Neuron (in vitro differentiated cells): ENCODE data around the gene GPD2.
"Not testable (repeated sequence)": the region's sequence is repeated elsewhere in the genome, so short reads cannot be mapped to it uniquely, and the experiment has no call there.

ENCODE experiments used
- H2AFZ ChIP-seq: one replicate; pipeline ENCODE4 v1.6.1; 2013; ENCODE audit warnings: low read depth, mild to moderate bottlenecking, inconsistent platforms, low read length, moderate library complexity
- H3K27me3 ChIP-seq: one replicate; pipeline ENCODE4 v1.6.1; 2013; ENCODE audit warnings: low read length; ENCODE audit not compliant: insufficient read depth
- H3K36me3 ChIP-seq: one replicate; pipeline ENCODE4 v1.6.1; 2013; ENCODE audit warnings: low read length; ENCODE audit not compliant: insufficient read depth
- H3K4me1 ChIP-seq: one replicate; pipeline ENCODE4 v1.6.1; 2013; ENCODE audit warnings: low read length; ENCODE audit not compliant: insufficient read depth
- H3K4me3 ChIP-seq: 2 replicates; pipeline ENCODE4 v1.5.1; 2013; ENCODE audit warnings: mild to moderate bottlenecking, low read length, moderate library complexity
- H3K9me3 ChIP-seq: one replicate; pipeline ENCODE4 v1.6.1; 2013; ENCODE audit warnings: low read length

GPD2 gene

GRCh38 chr2:156492979-156493378, 56.8 kb downstream of the GPD2 start:
- Histone ChIP-seq H3K36me3 (no peaks in the 10 kb centered on the region), H3K9me3 (no peaks in the 10 kb centered on the region), H3K4me1 (no peaks in the 10 kb centered on the region), H3K4me3 (no peak overlapping the region), H2AFZ (no peak overlapping the region), H3K27me3 (no peaks in the 10 kb centered on the region)

- not testable (repeated sequence) for H3K27me3 ChIP-seq, H3K9me3 ChIP-seq, H2AFZ ChIP-seq, H3K4me3 ChIP-seq, H3K4me1 ChIP-seq, H3K36me3 ChIP-seq
Observed at GRCh38 chr2:156495998-156496397, 59.8 kb downstream of the GPD2 start.

- no peaks in the 10 kb centered on the region for H3K36me3 ChIP-seq
Observed at GRCh38 chr2:156505696-156506095, 69.5 kb downstream of the GPD2 start.

GRCh38 chr2:156511122-156511521, 74.9 kb downstream of the GPD2 start:
- H3K27me3 ChIP-seq, result no peaks in the 10 kb centered on the region
- H3K36me3 ChIP-seq, result no peaks in the 10 kb centered on the region
- no peaks in the 10 kb centered on the region for H3K4me1 ChIP-seq
- H2AFZ ChIP-seq, result no peak overlapping the region
- no peaks in the 10 kb centered on the region for H3K9me3 ChIP-seq
- no peak overlapping the region for H3K4me3 ChIP-seq

More at GRCh38 chr2:156505696-156506095, 69.5 kb downstream of the GPD2 start:
- Histone ChIP-seq H3K4me3 (no peak overlapping the region), H3K27me3 (no peaks in the 10 kb centered on the region), H3K4me1 (no peaks in the 10 kb centered on the region), H3K9me3 (no peaks in the 10 kb centered on the region), H2AFZ (no peak overlapping the region)

GRCh38 chr2:156511803-156512202, 75.6 kb downstream of the GPD2 start:
- no peaks in the 10 kb centered on the region for H3K36me3 ChIP-seq
- no peaks in the 10 kb centered on the region for H3K9me3 ChIP-seq
- no peaks in the 10 kb centered on the region for H3K27me3 ChIP-seq
- no peak overlapping the region for H3K4me3 ChIP-seq
- H3K4me1 ChIP-seq, result no peaks in the 10 kb centered on the region
- no peak overlapping the region for H2AFZ ChIP-seq

- Histone ChIP-seq H3K27me3 (no peaks in the 10 kb centered on the region), H3K9me3 (no peaks in the 10 kb centered on the region), H2AFZ (no peak overlapping the region), H3K36me3 (no peaks in the 10 kb centered on the region), H3K4me1 (no peaks in the 10 kb centered on the region), H3K4me3 (no peak overlapping the region)
Observed at GRCh38 chr2:156512451-156512850, 76.3 kb downstream of the GPD2 start.

- no peaks in the 10 kb centered on the region for H3K27me3 ChIP-seq
- no peaks in the 10 kb centered on the region for H3K4me1 ChIP-seq
- no peak overlapping the region for H2AFZ ChIP-seq
- no peaks in the 10 kb centered on the region for H3K36me3 ChIP-seq
- no peaks in the 10 kb centered on the region for H3K9me3 ChIP-seq
- no peak overlapping the region for H3K4me3 ChIP-seq
Observed at GRCh38 chr2:156513219-156513618, 77.0 kb downstream of the GPD2 start.

- no peaks in the 10 kb centered on the region for H3K9me3 ChIP-seq
- H2AFZ ChIP-seq, result no peak overlapping the region
- no peaks in the 10 kb centered on the region for H3K4me1 ChIP-seq
- H3K27me3 ChIP-seq, result no peaks in the 10 kb centered on the region
- H3K4me3 ChIP-seq, result no peak overlapping the region
- H3K36me3 ChIP-seq, result no peaks in the 10 kb centered on the region
Observed at GRCh38 chr2:156517419-156517818, 81.2 kb downstream of the GPD2 start.

GRCh38 chr2:156518138-156518537, 82.0 kb downstream of the GPD2 start:
- H3K4me3 ChIP-seq, result no peak overlapping the region
- H3K27me3 ChIP-seq, result no peaks in the 10 kb centered on the region
- H2AFZ ChIP-seq, result no peak overlapping the region
- no peaks in the 10 kb centered on the region for H3K36me3 ChIP-seq
- H3K9me3 ChIP-seq, result no peaks in the 10 kb centered on the region
- H3K4me1 ChIP-seq, result no peaks in the 10 kb centered on the region

- H3K9me3 ChIP-seq, result no peaks in the 10 kb centered on the region
- no peak overlapping the region for H3K4me3 ChIP-seq
- H2AFZ ChIP-seq, result no peak overlapping the region
- no peaks in the 10 kb centered on the region for H3K4me1 ChIP-seq
- no peaks in the 10 kb centered on the region for H3K36me3 ChIP-seq
- no peaks in the 10 kb centered on the region for H3K27me3 ChIP-seq
Observed at GRCh38 chr2:156522864-156523440, 86.8 kb downstream of the GPD2 start.

- H3K36me3 ChIP-seq, result no peaks in the 10 kb centered on the region
- H2AFZ ChIP-seq, result no peak overlapping the region
- H3K27me3 ChIP-seq, result no peaks in the 10 kb centered on the region
- H3K9me3 ChIP-seq, result no peaks in the 10 kb centered on the region
- H3K4me3 ChIP-seq, result no peak overlapping the region
- no peaks in the 10 kb centered on the region for H3K4me1 ChIP-seq
Observed at GRCh38 chr2:156526950-156527636, 90.9 kb downstream of the GPD2 start.

GRCh38 chr2:156528583-156528982, 92.4 kb downstream of the GPD2 start:
- H3K9me3 ChIP-seq, H3K4me1 ChIP-seq, H3K36me3 ChIP-seq, H3K27me3 ChIP-seq, H2AFZ ChIP-seq, H3K4me3 ChIP-seq: not testable (repeated sequence)

- Histone ChIP-seq H3K4me3 (no peak overlapping the region), H3K9me3 (peaks cover 2% of the 10 kb centered on the region), H3K36me3 (no peaks in the 10 kb centered on the region), H2AFZ (no peak overlapping the region), H3K4me1 (peaks cover under 1% of the 10 kb centered on the region), H3K27me3 (no peaks in the 10 kb centered on the region)
Observed at GRCh38 chr2:156532989-156533388, 96.8 kb downstream of the GPD2 start.

GRCh38 chr2:156536534-156536933, 100.4 kb downstream of the GPD2 start:
- Histone ChIP-seq H2AFZ (no peak overlapping the region), H3K27me3 (no peaks in the 10 kb centered on the region), H3K4me3 (no peak overlapping the region)

More at GRCh38 chr2:156536534-156536933, 100.4 kb downstream of the GPD2 start:
- Histone ChIP-seq H3K9me3 (peaks cover 2% of the 10 kb centered on the region), H3K36me3 (no peaks in the 10 kb centered on the region), H3K4me1 (peaks cover 3% of the 10 kb centered on the region)
